GM21528 (cell line): ENCODE data around the gene HIVEP2.

ENCODE experiments used
- ATAC-seq: cut with Tn5 transposase; IDR thresholded peaks from one replicate; pipeline ENCODE4 v1.9.1; 2021; ENCODE audit warnings: mild to moderate bottlenecking, moderate library complexity; ENCODE audit not compliant: unreplicated experiment, low FRiP score

Gene HIVEP2

GRCh38 chr6:142845624-142846458 is 99.1 kb downstream of the HIVEP2 start:
- ATAC-seq = no peak

GRCh38 chr6:142845143-142845571 is 99.8 kb downstream of the HIVEP2 start:
- ATAC-seq = peak; percentile 57

- ATAC-seq = peak; percentile 23
These were observed 100.8 kb downstream of the HIVEP2 start for GRCh38 chr6:142844065-142844755.

- ATAC-seq = no peak
These were observed 101.6 kb downstream of the HIVEP2 start for GRCh38 chr6:142843361-142843760.

GRCh38 chr6:142842418-142843261 is 102.3 kb downstream of the HIVEP2 start:
- peak; percentile 56 for ATAC-seq

GRCh38 chr6:142841915-142842314 is 103.1 kb downstream of the HIVEP2 start:
- no peak for ATAC-seq

GRCh38 chr6:142839686-142840040 is 105.3 kb downstream of the HIVEP2 start:
- ATAC-seq = no peak

- no peak for ATAC-seq
These were observed 105.9 kb downstream of the HIVEP2 start for GRCh38 chr6:142838821-142839685.

- ATAC-seq = no peak
These were observed 109.0 kb downstream of the HIVEP2 start for GRCh38 chr6:142835787-142836535.

GRCh38 chr6:142834853-142835252 is 110.1 kb downstream of the HIVEP2 start:
- ATAC-seq = no peak

GRCh38 chr6:142833798-142834197 is 111.2 kb downstream of the HIVEP2 start:
- no peak for ATAC-seq

- no peak for ATAC-seq
These were observed 111.9 kb downstream of the HIVEP2 start for GRCh38 chr6:142833054-142833453.

GRCh38 chr6:142830807-142831206 is 114.2 kb downstream of the HIVEP2 start:
- ATAC-seq = no peak

- no peak for ATAC-seq
These were observed 114.8 kb downstream of the HIVEP2 start for GRCh38 chr6:142830116-142830710.

GRCh38 chr6:142829556-142829955 is 115.4 kb downstream of the HIVEP2 start:
- no peak for ATAC-seq

- ATAC-seq = no peak
These were observed 117.0 kb downstream of the HIVEP2 start for GRCh38 chr6:142827991-142828390.

GRCh38 chr6:142827369-142827768 is 117.6 kb downstream of the HIVEP2 start:
- no peak for ATAC-seq

GRCh38 chr6:142825760-142826159 is 119.2 kb downstream of the HIVEP2 start:
- no peak for ATAC-seq

GRCh38 chr6:142824426-142824825 is 120.5 kb downstream of the HIVEP2 start:
- ATAC-seq = no peak
